ENCODE data around the gene WDR90.

DNA sequence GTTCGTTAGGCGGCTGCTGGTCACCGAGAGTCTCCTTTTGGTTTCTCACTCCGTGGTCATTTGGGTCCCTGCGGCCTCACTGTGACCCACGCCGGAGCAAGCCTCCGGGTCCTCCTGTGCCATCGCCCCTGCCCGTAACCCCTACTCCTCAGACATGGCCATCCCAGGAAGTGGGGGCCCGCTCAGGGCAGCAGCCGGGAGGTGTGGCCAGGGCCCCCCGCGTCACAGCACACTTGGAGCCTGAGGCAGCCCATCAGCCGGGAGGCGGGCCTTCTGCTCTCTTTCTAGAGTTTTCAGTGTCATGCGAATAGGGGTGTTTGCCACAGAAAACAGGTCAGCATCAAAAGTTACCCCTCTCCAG, 26.3 kb upstream of the WDR90 start:
- TF ChIP-seq RORA (CRISPR knock-in tag; IDR thresholded peaks at IDR 0.05) (no peak), ATF2 (CRISPR knock-in tag; IDR thresholded peaks at IDR 0.05) (no peak), TAF15 (IDR thresholded peaks at IDR 0.05; ENCODE audit: low read depth, low read length, poor library complexity, severe bottlenecking) (no peak), EZH2 (conservative IDR thresholded peaks at IDR 0.05; ENCODE audit: low read depth, low read length) (no peak), ESRRA (CRISPR knock-in tag; IDR thresholded peaks at IDR 0.05; ENCODE audit: low read depth) (no peak), ZNF30 (CRISPR knock-in tag; IDR thresholded peaks at IDR 0.05) (no peak), MAX (IDR thresholded peaks at IDR 0.05) (no peak), ELF1 (CRISPR knock-in tag; IDR thresholded peaks at IDR 0.05) (no peak), ZNF563 (CRISPR knock-in tag; IDR thresholded peaks at IDR 0.05) (no peak), ZNF615 (CRISPR knock-in tag; IDR thresholded peaks at IDR 0.05; ENCODE audit: borderline replicate concordance) (no peak), SNRNP70 (IDR thresholded peaks at IDR 0.05; ENCODE audit: low read depth, low read length) (no peak)
- TF ChIP-seq, protein P1, sequence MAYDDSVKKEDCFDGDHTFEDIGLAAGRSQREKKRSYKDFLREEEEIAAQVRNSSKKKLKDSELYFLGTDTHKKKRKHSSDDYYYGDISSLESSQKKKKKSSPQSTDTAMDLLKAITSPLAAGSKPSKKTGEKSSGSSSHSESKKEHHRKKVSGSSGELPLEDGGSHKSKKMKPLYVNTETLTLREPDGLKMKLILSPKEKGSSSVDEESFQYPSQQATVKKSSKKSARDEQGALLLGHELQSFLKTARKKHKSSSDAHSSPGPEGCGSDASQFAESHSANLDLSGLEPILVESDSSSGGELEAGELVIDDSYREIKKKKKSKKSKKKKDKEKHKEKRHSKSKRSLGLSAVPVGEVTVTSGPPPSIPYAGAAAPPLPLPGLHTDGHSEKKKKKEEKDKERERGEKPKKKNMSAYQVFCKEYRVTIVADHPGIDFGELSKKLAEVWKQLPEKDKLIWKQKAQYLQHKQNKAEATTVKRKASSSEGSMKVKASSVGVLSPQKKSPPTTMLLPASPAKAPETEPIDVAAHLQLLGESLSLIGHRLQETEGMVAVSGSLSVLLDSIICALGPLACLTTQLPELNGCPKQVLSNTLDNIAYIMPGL (CRISPR knock-in tag; IDR thresholded peaks at IDR 0.05; ENCODE audit: borderline replicate concordance in 1 of 2, low read depth in 1 of 2), result no peak
